ENCODE measurements around the gene RNF212B. TPM values are rescaled to one million over a fixed set of nuclear protein-coding genes. Genes with fewer than 3 reads are reported as not detected.

RNF212B gene
- total RNA-seq, 1 donor from 2014 or later: not detected

DNA sequence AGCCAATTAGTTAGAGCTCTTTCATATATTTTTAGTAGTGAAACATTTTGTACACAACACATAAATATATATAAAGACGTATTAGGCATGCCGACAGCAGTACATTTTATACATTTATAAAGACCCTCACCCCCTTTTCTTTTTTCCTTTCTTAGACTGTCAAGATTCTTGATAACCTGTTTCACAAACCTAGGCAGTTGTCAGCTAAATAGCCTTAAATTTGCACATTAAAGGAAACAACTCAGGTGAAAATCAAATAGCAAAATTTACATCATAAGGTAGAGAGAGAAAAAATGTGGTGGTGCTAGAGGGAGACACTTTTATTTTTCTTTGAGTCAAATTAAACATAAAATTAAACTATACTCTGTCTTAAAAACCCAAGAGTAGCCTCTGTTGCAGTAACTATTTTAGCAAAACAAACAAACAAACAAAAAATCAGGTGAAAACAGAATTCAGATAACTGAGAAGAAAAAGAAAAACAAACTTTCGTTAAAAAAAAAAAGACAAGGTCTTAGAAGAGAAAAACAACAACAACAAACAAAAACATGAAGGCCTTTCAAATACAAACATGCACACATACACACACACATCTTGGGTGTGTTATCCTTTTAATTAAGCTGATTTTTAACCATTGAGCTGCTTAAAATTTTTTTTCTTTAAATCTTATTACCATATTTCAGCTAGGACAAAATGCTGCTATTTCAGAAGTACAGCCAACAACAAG, 31.2 kb upstream of the RNF212B start:
- no peak overlapping the region for H3K4me3 ChIP-seq
- no peaks in the 10 kb centered on the region for H3K4me1 ChIP-seq
- no peak overlapping the region for H3K27ac ChIP-seq
- TF ChIP-seq, protein P1, sequence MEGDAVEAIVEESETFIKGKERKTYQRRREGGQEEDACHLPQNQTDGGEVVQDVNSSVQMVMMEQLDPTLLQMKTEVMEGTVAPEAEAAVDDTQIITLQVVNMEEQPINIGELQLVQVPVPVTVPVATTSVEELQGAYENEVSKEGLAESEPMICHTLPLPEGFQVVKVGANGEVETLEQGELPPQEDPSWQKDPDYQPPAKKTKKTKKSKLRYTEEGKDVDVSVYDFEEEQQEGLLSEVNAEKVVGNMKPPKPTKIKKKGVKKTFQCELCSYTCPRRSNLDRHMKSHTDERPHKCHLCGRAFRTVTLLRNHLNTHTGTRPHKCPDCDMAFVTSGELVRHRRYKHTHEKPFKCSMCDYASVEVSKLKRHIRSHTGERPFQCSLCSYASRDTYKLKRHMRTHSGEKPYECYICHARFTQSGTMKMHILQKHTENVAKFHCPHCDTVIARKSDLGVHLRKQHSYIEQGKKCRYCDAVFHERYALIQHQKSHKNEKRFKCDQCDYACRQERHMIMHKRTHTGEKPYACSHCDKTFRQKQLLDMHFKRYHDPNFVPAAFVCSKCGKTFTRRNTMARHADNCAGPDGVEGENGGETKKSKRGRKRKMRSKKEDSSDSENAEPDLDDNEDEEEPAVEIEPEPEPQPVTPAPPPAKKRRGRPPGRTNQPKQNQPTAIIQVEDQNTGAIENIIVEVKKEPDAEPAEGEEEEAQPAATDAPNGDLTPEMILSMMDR (IDR thresholded peaks at IDR 0.05): no peak
- H3K27me3 ChIP-seq (ENCODE audit: low read depth): no peaks in the 10 kb centered on the region
- DNase-seq (no peak), ATAC-seq (no peak)
- no peaks in the 10 kb centered on the region for H3K9me3 ChIP-seq
- intact Hi-C loops (cut with DNase I): no loop called here
- no peaks in the 10 kb centered on the region for H3K36me3 ChIP-seq

DNA sequence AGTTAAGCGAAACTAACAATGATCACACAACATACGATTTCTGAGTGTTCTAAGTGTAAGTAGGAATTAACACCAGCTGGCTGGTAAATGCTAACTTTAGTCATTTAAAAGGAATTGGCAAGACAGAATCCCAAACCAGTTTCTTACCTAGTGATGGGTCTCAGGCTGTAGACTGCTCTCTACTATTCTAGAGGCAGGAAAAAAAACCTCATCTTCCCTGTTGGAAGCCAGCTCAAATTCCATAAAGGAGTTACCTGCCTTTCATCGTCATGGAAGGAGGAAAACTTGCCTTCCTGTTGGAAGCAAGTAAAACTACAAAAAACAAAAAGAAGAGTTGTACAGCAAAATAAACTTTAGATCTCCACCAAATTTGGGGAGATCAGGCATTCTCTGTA, 30.6 kb upstream of the RNF212B start:
- intact Hi-C loops (cut with DNase I): no loop called here
- Histone ChIP-seq H3K4me3 (no peak overlapping the region), H3K9me3 (no peaks in the 10 kb centered on the region), H3K36me3 (no peaks in the 10 kb centered on the region), H3K27ac (no peak overlapping the region), H3K4me1 (no peaks in the 10 kb centered on the region), H3K27me3 (ENCODE audit: low read depth) (no peaks in the 10 kb centered on the region)
- DNase-seq (no peak), ATAC-seq (no peak)
- TF ChIP-seq, protein P1 (IDR thresholded peaks at IDR 0.05): no peak

DNA sequence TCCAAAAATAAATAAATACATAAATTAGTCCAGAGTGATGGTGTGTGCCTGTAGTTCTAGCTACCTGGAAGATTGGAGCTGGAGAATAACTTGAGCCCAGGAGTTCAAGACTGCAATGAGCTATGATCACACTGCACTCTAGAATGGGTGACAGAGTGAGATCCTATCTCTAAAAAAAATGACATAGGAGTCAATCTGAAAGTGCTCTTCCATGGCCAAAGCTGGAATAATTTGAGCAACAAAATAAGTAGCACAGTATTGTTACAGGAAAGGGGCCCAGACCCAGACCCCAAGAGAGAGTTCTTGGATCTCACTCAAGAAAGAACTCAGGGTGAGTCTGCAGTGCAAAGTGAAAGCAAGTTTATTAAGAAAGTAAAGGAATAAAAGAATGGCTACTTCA, 29.4 kb upstream of the RNF212B start:
- TF ChIP-seq, protein P1 (IDR thresholded peaks at IDR 0.05): no peak
- H3K36me3 ChIP-seq: no peaks in the 10 kb centered on the region
- no peak overlapping the region for H3K27ac ChIP-seq
- no peaks in the 10 kb centered on the region for H3K9me3 ChIP-seq
- H3K4me3 ChIP-seq: no peak overlapping the region
- ATAC-seq (no peak), DNase-seq (no peak)
- H3K4me1 ChIP-seq: no peaks in the 10 kb centered on the region
- intact Hi-C loops (cut with DNase I): no loop called here
- no peaks in the 10 kb centered on the region for H3K27me3 ChIP-seq (ENCODE audit: low read depth)

DNA sequence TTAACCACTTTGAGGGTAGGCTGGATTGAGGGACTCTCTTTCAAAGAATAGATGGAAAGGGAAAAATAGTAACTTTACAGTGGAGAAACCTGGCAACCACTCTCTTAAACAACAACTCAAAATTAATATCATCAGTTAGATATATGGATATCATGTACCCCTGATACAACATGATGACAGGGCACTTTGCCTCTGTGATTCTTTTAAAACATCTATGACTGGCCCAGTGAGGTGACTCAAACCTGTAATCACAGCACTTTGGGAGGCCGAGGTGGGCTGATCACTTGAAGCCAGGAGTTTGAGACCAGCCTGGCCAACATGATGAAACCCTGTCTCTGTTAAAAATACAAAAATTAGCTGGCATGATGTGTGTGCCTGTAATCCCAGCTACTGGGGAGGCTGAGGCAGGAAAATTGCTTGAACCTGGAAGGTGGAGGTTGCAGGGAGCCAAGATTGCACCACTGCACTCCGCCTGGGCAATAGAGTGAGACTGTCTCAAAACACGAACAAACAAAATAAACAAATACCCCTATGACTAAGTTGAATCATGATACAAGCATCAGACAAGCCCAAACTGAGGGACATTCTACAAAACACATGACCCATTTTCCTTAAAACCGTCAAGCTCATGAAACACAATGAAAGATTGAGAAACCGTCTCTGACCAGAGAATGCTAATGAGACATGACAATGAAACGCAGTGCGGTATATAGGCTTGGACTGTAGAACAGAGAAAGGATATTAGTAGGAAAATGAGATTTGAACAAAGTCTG, 27.9 kb upstream of the RNF212B start:
- ATAC-seq: no peak
- Histone ChIP-seq H3K9me3 (no peaks in the 10 kb centered on the region), H3K27me3 (ENCODE audit: low read depth) (no peaks in the 10 kb centered on the region), H3K4me1 (no peaks in the 10 kb centered on the region), H3K4me3 (no peak overlapping the region), H3K36me3 (no peaks in the 10 kb centered on the region), H3K27ac (no peak overlapping the region)
- DNase-seq: no peak
- intact Hi-C loops (cut with DNase I): no loop called here
- TF ChIP-seq, protein P1 (IDR thresholded peaks at IDR 0.05): no peak

DNA sequence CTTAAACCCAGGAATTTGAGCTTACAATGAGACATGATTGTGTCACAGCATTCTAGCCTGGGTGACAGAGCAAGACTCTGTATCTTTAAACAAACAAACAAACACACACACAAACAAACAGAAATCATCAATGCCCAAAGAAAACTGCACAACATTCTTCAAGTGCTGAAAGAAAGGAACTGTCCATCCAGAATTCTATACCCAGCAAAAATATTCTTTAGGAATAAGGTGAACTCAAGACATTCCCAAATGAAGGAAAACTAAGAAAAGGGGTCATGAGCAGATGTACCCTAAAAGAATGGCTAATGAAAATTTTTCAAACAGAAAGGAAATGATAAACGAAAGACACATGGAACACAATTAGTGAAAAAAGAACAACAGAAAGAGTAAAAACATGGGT, 22.3 kb upstream of the RNF212B start:
- no peak for ATAC-seq
- H3K4me1 ChIP-seq: no peaks in the 10 kb centered on the region
- H3K27me3 ChIP-seq (ENCODE audit: low read depth): no peaks in the 10 kb centered on the region
- H3K9me3 ChIP-seq: no peaks in the 10 kb centered on the region
- intact Hi-C loops (cut with DNase I): no loop called here
- H3K27ac ChIP-seq: no peak overlapping the region
- H3K4me3 ChIP-seq: no peak overlapping the region
- no peak for DNase-seq
- TF ChIP-seq, protein P1 (IDR thresholded peaks at IDR 0.05): no peak
- H3K36me3 ChIP-seq: no peaks in the 10 kb centered on the region
